Hepatocyte (in vitro differentiated cells): ENCODE results near the gene NUDT5. TPM values are rescaled to one million over a fixed set of nuclear protein-coding genes. Genes with fewer than 3 reads are reported as not detected.

Experiments
- DNase-seq: peaks from one replicate; pipeline ENCODE4 v3.0.0-alpha.2; 2016; ENCODE audit warnings: low spot score
- H2AFZ ChIP-seq: fragments of 200-600 bp; sonication (generic); 2 replicates; pipeline ENCODE4 v1.6.0; 2016; ENCODE audit warnings: antibody characterized with exemption, mild to moderate bottlenecking
- H3K27ac ChIP-seq: fragments of 200-600 bp; sonication (generic); 2 replicates; pipeline ENCODE4 v1.5.1; 2016; ENCODE audit warnings: mild to moderate bottlenecking
- H3K27me3 ChIP-seq: fragments of 200-600 bp; sonication (generic); 2 replicates; pipeline ENCODE4 v1.6.1; 2016
- H3K36me3 ChIP-seq: fragments of 200-600 bp; sonication (generic); replicated peaks from 2 replicates; pipeline ENCODE4 v1.5.1; 2016; ENCODE audit warnings: low read depth; ENCODE audit not compliant: insufficient read depth
- H3K4me1 ChIP-seq: fragments of 200-600 bp; sonication (generic); 2 replicates; pipeline ENCODE4 v1.5.1; 2016; ENCODE audit warnings: mild to moderate bottlenecking, moderate library complexity; ENCODE audit not compliant: insufficient read depth
- H3K4me2 ChIP-seq: fragments of 200-600 bp; sonication (generic); 2 replicates; pipeline ENCODE4 v1.6.0; 2016
- H3K4me3 ChIP-seq: fragments of 200-600 bp; sonication (generic); 2 replicates; pipeline ENCODE4 v1.5.1; 2016; ENCODE audit warnings: mild to moderate bottlenecking
- H3K79me2 ChIP-seq: fragments of 200-600 bp; sonication (generic); 2 replicates; pipeline ENCODE4 v1.6.0; 2017; ENCODE audit warnings: mild to moderate bottlenecking
- H3K9me2 ChIP-seq: fragments of 200-600 bp; sonication (generic); replicated peaks from 2 replicates; pipeline ENCODE4 v1.6.0; 2017; ENCODE audit warnings: mild to moderate bottlenecking; ENCODE audit not compliant: insufficient read depth
- H3K9me3 ChIP-seq: fragments of 200-600 bp; sonication (generic); 2 replicates; pipeline ENCODE4 v1.5.1; 2016; ENCODE audit warnings: low read depth, mild to moderate bottlenecking
- H4K20me1 ChIP-seq: fragments of 200-600 bp; sonication (generic); 2 replicates; pipeline ENCODE4 v1.6.0; 2016; ENCODE audit warnings: mild to moderate bottlenecking; ENCODE audit not compliant: insufficient read depth, poor library complexity, severe bottlenecking
- EZH2 ChIP-seq: fragments of 200-600 bp; sonication (generic); IDR thresholded peaks from 2 replicates; pipeline ENCODE4 v1.6.1; 2016; ENCODE audit warnings: antibody characterized with exemption, mild to moderate bottlenecking, borderline replicate concordance
- EZH2phosphoT487 ChIP-seq: fragments of 200-600 bp; sonication (generic); IDR thresholded peaks from one replicate; pipeline ENCODE4 v1.6.1; 2018; ENCODE audit warnings: antibody characterized with exemption, mild to moderate bottlenecking, low read depth, moderate library complexity; ENCODE audit not compliant: unreplicated experiment, severe bottlenecking
- WGBS: methylation state at CpG from one replicate; pipeline ENCODE4 v1.1.6; 2016; ENCODE audit warnings: low lambda C conversion rate; ENCODE audit errors: missing lambda C conversion rate; 5-methylcytosine and 5-hydroxymethylcytosine counted together
- polyA plus RNA-seq: library from polyadenylated mRNA; unstranded; fragments of >200 nt; fragmentation: Nextera tagmentation; extraction: Ambion mirVana; gene quantifications from 2 replicates; pipeline ENCODE4 v1.2.1, GENCODE V29; 2016
- total RNA-seq: library from RNA; depleted of rRNA; stranded (reverse); fragments of >200 nt; gene quantifications from 2 replicates; pipeline ENCODE4 v1.2.3, GENCODE V29; 2014
- TF ChIP-seq, protein P1 (sequence below): fragments of 200-600 bp; sonication (generic); IDR thresholded peaks from 2 replicates; pipeline ENCODE4 v1.5.1; 2016; ENCODE audit warnings: antibody characterized with exemption, mild to moderate bottlenecking; ENCODE audit not compliant: poor library complexity

The NUDT5 gene
- total and polyA plus RNA-seq, 2 experiments from 2014 or later: 54.0 to 85.1 TPM

DNA sequence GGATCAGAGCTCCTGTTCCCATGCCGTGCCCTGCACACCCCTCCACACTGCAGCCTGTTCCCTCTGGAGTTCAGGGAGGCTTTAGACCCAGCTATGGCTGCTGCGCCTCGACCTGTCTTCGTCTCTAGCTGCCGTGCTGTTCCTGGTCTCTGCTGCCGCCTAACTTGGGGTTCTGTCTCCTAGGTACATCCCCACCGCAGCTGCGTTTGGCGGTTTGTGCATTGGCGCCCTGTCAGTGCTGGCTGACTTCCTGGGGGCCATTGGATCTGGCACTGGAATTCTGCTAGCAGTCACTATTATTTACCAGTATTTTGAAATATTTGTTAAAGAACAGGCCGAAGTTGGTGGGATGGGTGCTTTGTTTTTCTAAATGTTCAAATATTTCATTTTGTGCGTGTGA, 31.6 kb downstream of the NUDT5 start:
- TF ChIP-seq EZH2 (no peak), EZH2phosphoT487 (no peak)
- TF ChIP-seq, protein P1, sequence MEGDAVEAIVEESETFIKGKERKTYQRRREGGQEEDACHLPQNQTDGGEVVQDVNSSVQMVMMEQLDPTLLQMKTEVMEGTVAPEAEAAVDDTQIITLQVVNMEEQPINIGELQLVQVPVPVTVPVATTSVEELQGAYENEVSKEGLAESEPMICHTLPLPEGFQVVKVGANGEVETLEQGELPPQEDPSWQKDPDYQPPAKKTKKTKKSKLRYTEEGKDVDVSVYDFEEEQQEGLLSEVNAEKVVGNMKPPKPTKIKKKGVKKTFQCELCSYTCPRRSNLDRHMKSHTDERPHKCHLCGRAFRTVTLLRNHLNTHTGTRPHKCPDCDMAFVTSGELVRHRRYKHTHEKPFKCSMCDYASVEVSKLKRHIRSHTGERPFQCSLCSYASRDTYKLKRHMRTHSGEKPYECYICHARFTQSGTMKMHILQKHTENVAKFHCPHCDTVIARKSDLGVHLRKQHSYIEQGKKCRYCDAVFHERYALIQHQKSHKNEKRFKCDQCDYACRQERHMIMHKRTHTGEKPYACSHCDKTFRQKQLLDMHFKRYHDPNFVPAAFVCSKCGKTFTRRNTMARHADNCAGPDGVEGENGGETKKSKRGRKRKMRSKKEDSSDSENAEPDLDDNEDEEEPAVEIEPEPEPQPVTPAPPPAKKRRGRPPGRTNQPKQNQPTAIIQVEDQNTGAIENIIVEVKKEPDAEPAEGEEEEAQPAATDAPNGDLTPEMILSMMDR: no peak
- Histone ChIP-seq H3K9me3 (no peaks in the 10 kb centered on the region), H3K27ac (no peak overlapping the region), H3K36me3 (no peaks in the 10 kb centered on the region), H3K79me2 (no peaks in the 10 kb centered on the region), H3K4me1 (no peaks in the 10 kb centered on the region), H3K27me3 (no peaks in the 10 kb centered on the region), H3K4me2 (no peak overlapping the region), H3K9me2 (no peaks in the 10 kb centered on the region), H2AFZ (no peak overlapping the region), H3K4me3 (no peak overlapping the region), H4K20me1 (no peaks in the 10 kb centered on the region)
- WGBS: 95% methylated on average over 12 of the region's 12 CpGs
- DNase-seq: no peak

DNA sequence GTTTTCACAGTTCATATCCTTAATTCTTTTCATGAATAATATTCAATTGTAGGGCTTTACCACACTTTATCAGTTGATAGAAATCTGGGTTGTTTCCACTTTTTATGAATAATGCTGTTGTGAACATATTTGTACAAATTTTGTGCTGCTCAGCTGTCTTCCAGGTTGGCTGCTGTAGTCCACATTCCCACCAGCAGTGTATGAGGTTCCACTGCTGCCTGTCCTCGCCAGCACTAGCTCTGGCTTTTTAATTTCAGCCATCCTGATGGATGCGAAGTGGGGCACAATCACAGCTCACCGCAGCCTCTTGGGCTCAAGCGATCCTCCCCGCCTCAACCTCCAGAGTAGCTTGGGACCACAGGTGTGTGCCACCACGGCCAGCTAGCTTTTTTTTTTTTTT, 32.8 kb downstream of the NUDT5 start:
- Histone ChIP-seq H2AFZ (no peak overlapping the region), H3K36me3 (no peaks in the 10 kb centered on the region)
- WGBS: 97% methylated on average over 6 of the region's 6 CpGs

DNA sequence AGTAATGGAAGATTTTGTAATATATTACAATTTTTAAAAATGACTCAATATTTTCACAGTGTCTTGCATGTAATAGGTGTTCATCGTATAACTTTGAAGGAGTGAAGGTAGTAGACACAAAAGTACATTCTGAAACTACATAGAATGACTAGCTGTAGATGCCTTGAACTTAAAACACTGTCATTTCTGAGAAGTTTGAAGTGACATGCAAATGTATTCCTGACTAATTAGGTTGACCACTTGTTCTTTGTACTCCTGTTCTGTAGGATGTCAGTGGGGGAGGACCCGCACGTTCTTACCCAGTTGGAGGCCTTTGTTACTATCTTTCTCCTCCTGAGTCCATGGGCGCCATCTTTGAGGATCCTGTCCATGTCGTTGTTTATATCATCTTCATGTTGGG, 35.0 kb downstream of the NUDT5 start:
- no peaks in the 10 kb centered on the region for H3K9me3 ChIP-seq
- no peak overlapping the region for H3K27ac ChIP-seq
- H3K9me2 ChIP-seq: no peaks in the 10 kb centered on the region
- TF ChIP-seq EZH2phosphoT487 (no peak), EZH2 (no peak)
- TF ChIP-seq, protein P1: no peak
- no peaks in the 10 kb centered on the region for H3K79me2 ChIP-seq
- WGBS: 98% methylated on average over 5 of the region's 5 CpGs
- H3K4me1 ChIP-seq: no peaks in the 10 kb centered on the region
- no peak overlapping the region for H3K4me3 ChIP-seq
- no peaks in the 10 kb centered on the region for H3K36me3 ChIP-seq
- H3K4me2 ChIP-seq: no peak overlapping the region
- H3K27me3 ChIP-seq: no peaks in the 10 kb centered on the region
- no peaks in the 10 kb centered on the region for H4K20me1 ChIP-seq
- DNase-seq: no peak
- no peak overlapping the region for H2AFZ ChIP-seq

More for the DNA sequence above, 32.8 kb downstream of the NUDT5 start:
- Histone ChIP-seq H3K9me3 (no peaks in the 10 kb centered on the region), H3K27ac (no peak overlapping the region), H3K79me2 (no peaks in the 10 kb centered on the region), H3K4me1 (no peaks in the 10 kb centered on the region), H3K4me3 (no peak overlapping the region), H3K4me2 (no peak overlapping the region), H4K20me1 (no peaks in the 10 kb centered on the region), H3K27me3 (no peaks in the 10 kb centered on the region), H3K9me2 (no peaks in the 10 kb centered on the region)
- no peak for TF ChIP-seq EZH2phosphoT487
- TF ChIP-seq, protein P1: no peak
- no peak for TF ChIP-seq EZH2
- DNase-seq: no peak

DNA sequence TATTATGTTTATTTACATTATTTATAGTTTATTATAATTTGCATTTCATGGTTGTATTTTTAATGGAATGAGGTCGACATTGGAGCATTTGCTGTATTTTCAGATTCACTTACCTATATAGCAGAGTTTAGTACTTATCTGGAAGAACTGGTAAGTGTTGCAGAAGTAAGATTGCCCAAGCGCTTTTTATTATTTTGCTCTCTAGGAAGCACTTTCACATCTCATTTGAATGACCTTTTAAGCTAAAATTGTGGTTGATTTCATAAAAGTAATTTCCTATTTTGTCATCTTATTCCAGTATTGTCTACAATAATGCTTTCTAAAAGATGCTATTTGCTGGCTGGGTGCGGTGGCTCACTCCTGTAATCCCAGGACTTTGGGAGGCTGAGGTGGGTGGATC, 37.6 kb downstream of the NUDT5 start:
- Histone ChIP-seq H3K4me3 (no peak overlapping the region), H2AFZ (no peak overlapping the region), H3K27ac (no peak overlapping the region), H3K36me3 (no peaks in the 10 kb centered on the region), H3K9me3 (no peaks in the 10 kb centered on the region), H3K4me2 (no peak overlapping the region), H3K79me2 (no peaks in the 10 kb centered on the region), H4K20me1 (no peaks in the 10 kb centered on the region), H3K9me2 (no peaks in the 10 kb centered on the region), H3K4me1 (no peaks in the 10 kb centered on the region), H3K27me3 (no peaks in the 10 kb centered on the region)
- WGBS: 97% methylated on average over 3 of the region's 3 CpGs
- TF ChIP-seq, protein P1: no peak
- no peak for TF ChIP-seq EZH2phosphoT487
- TF ChIP-seq EZH2: no peak
- no peak for DNase-seq
